ENCODE measurements around the gene DIDO1.

DIDO1 gene

GRCh38 chr20:62832212-62832922, 93.9 kb downstream of the DIDO1 start:
- peak in 2 of 3 experiments; percentile 33 to 48 for DNase-seq

- DNase-seq = no peak
Measured at GRCh38 chr20:62831854-62832211, 94.5 kb downstream of the DIDO1 start.

- no peak for DNase-seq
Measured at GRCh38 chr20:62831361-62831788, 94.9 kb downstream of the DIDO1 start.

GRCh38 chr20:62830821-62831220, 95.5 kb downstream of the DIDO1 start:
- no peak for DNase-seq

GRCh38 chr20:62830251-62830650, 96.1 kb downstream of the DIDO1 start:
- no peak for DNase-seq

GRCh38 chr20:62829231-62830230, 96.8 kb downstream of the DIDO1 start:
- DNase-seq = no peak

GRCh38 chr20:62828511-62829230, 97.6 kb downstream of the DIDO1 start:
- DNase-seq = no peak

- no peak for DNase-seq
Measured at GRCh38 chr20:62828051-62828450, 98.3 kb downstream of the DIDO1 start.

All from NCI-H1417 (cell line).